Endodermal cell (in vitro differentiated cells): ENCODE data around the gene STAC. TPM values are rescaled to one million over a fixed set of nuclear protein-coding genes. Genes with fewer than 3 reads are reported as not detected.

Source experiments
- DNase-seq: peaks from one replicate; pipeline ENCODE4 v3.0.0-alpha.2; 2017
- H3K27ac ChIP-seq: 2 replicates; pipeline ENCODE4 v1.5.1; 2013; ENCODE audit warnings: mild to moderate bottlenecking, low read depth, low read length, moderate library complexity
- H3K27me3 ChIP-seq: 2 replicates; pipeline ENCODE4 v1.6.1; 2013; ENCODE audit warnings: mild to moderate bottlenecking, low read length, moderate library complexity; ENCODE audit not compliant: insufficient read depth, control insufficient read depth, poor library complexity, severe bottlenecking
- H3K36me3 ChIP-seq: 2 replicates; pipeline ENCODE4 v1.7.0; 2013; ENCODE audit warnings: mild to moderate bottlenecking, low read length, moderate library complexity; ENCODE audit not compliant: control insufficient read depth, insufficient read depth
- H3K4me1 ChIP-seq: one replicate; pipeline ENCODE4 v1.7.0; 2013; ENCODE audit warnings: low read length; ENCODE audit not compliant: control insufficient read depth, insufficient read depth
- H3K4me3 ChIP-seq: 2 replicates; pipeline ENCODE4 v1.5.1; 2013; ENCODE audit warnings: mild to moderate bottlenecking, low read length, moderate library complexity
- H3K9ac ChIP-seq: 2 replicates; pipeline ENCODE4 v1.6.1; 2013; ENCODE audit warnings: mild to moderate bottlenecking, low read length, moderate library complexity; ENCODE audit not compliant: poor library complexity, severe bottlenecking; ENCODE audit errors: extremely low read depth
- H3K9me3 ChIP-seq: 2 replicates; pipeline ENCODE4 v1.6.1; 2013; ENCODE audit warnings: mild to moderate bottlenecking, low read length, moderate library complexity; ENCODE audit not compliant: control insufficient read depth
- H3K27ac Mint-ChIP-seq: 2 replicates; pipeline ENCODE4 v1.8.0; 2020; ENCODE audit warnings: mixed read lengths
- H3K27me3 Mint-ChIP-seq: 2 replicates; pipeline ENCODE4 v1.8.0; 2021; ENCODE audit warnings: mild to moderate bottlenecking, mixed read lengths; ENCODE audit not compliant: insufficient read depth
- H3K36me3 Mint-ChIP-seq: 2 replicates; pipeline ENCODE4 v1.8.0; 2020; ENCODE audit warnings: low read depth, mixed read lengths
- H3K4me1 Mint-ChIP-seq: 2 replicates; pipeline ENCODE4 v1.8.0; 2020; ENCODE audit warnings: mixed read lengths
- H3K4me3 Mint-ChIP-seq: 2 replicates; pipeline ENCODE4 v1.8.0; 2020; ENCODE audit warnings: mild to moderate bottlenecking, moderate library complexity, mixed read lengths
- H3K9me3 Mint-ChIP-seq: 2 replicates; pipeline ENCODE4 v1.8.0; 2020; ENCODE audit warnings: mild to moderate bottlenecking, mixed read lengths
- CTCF ChIP-seq: fragments of 200-600 bp; sonication (generic); conservative IDR thresholded peaks from 2 replicates; pipeline ENCODE4 v1.5.0; 2021; ENCODE audit warnings: antibody characterized with exemption, mild to moderate bottlenecking
- WGBS, 2 experiments: methylation state at CpG; one replicate each; pipeline versions ENCODE4 v1.1.5 to v1.1.7; 2013; ENCODE audit warnings: missing lambda C conversion rate in 2 of 2, mixed read lengths in 1 of 2; ENCODE audit not compliant: insufficient coverage in 1 of 2, insufficient read length in 1 of 2; 5-methylcytosine and 5-hydroxymethylcytosine counted together
- total RNA-seq, 2 donors: library from RNA; stranded (reverse); fragmentation: NEBNext Ultra II Directional in 1 of 2; extraction: Animal tissue kit (Norgen Biotek cat#: 25700) in 1 of 2; gene quantifications; 2 replicates in 1 of 2; 3 replicates in 1 of 2; pipeline ENCODE4 v1.2.1, GENCODE V29; 2021

The STAC gene
- total RNA-seq, 2 donors from 2014 or later, result 0.80 to 1.2 TPM

- H3K4me1 Mint-ChIP-seq, result peaks cover 10% of the 10 kb centered on the region
- no peaks in the 10 kb centered on the region for H3K36me3 Mint-ChIP-seq
- Histone ChIP-seq H3K27me3 (no peaks in the 10 kb centered on the region), H3K4me3 (no peak overlapping the region), H3K36me3 (no peaks in the 10 kb centered on the region), H3K9me3 (peaks cover 3% of the 10 kb centered on the region), H3K9ac (no peak overlapping the region), H3K4me1 (no peaks in the 10 kb centered on the region), H3K27ac (no peak overlapping the region)
- WGBS, 2 experiments, result 0 to 44% methylated on average over 1 to 2 of the region's 2 CpGs
- no peaks in the 10 kb centered on the region for H3K9me3 Mint-ChIP-seq
- no peak overlapping the region for H3K4me3 Mint-ChIP-seq
- no peak for TF ChIP-seq CTCF
- DNase-seq, result peak; percentile 79
- H3K27ac Mint-ChIP-seq, result peak overlapping the region; percentile 52
- H3K27me3 Mint-ChIP-seq, result no peaks in the 10 kb centered on the region
Measured at GRCh38 chr3:36362973-36363372, 17.3 kb upstream of the STAC start.

DNA sequence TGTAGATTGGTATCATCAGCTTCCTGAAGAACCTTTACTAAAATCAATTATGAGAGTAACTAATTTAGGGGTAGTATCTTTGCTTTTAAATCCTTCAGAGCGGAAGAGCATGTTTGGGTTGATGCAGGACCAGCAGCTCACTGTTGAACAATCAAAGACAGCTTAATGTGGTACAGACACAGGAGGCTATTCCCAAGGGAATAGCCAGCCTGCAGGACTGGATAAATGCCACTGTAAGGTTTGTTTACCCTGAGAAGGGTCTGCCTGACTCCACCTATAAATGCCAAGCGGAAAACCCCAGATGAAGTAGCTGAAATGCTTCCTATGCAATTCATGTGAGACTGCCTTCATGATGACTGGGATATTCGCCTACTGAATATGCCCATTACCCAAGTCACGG, 16.0 kb upstream of the STAC start:
- H3K27me3 ChIP-seq, result no peaks in the 10 kb centered on the region
- 87 to 92% methylated on average over 4 of the region's 4 CpGs for WGBS, 2 experiments
- no peak for DNase-seq
- H3K4me3 Mint-ChIP-seq, result no peak overlapping the region
- H3K9ac ChIP-seq, result no peak overlapping the region
- H3K9me3 ChIP-seq, result peaks cover 2% of the 10 kb centered on the region
- no peak overlapping the region for H3K4me3 ChIP-seq
- no peak overlapping the region for H3K27ac Mint-ChIP-seq
- no peak for TF ChIP-seq CTCF
- H3K36me3 Mint-ChIP-seq, result no peaks in the 10 kb centered on the region
- H3K4me1 Mint-ChIP-seq, result peaks cover 10% of the 10 kb centered on the region
- H3K4me1 ChIP-seq, result no peaks in the 10 kb centered on the region
- H3K27ac ChIP-seq, result no peak overlapping the region
- H3K36me3 ChIP-seq, result no peaks in the 10 kb centered on the region
- H3K27me3 Mint-ChIP-seq, result no peaks in the 10 kb centered on the region
- no peaks in the 10 kb centered on the region for H3K9me3 Mint-ChIP-seq

GRCh38 chr3:36365829-36366228, 14.5 kb upstream of the STAC start:
- Histone ChIP-seq H3K4me3 (no peak overlapping the region), H3K4me1 (no peaks in the 10 kb centered on the region), H3K9me3 (no peaks in the 10 kb centered on the region), H3K27me3 (no peaks in the 10 kb centered on the region), H3K9ac (no peak overlapping the region), H3K27ac (no peak overlapping the region), H3K36me3 (no peaks in the 10 kb centered on the region)
- Mint-ChIP-seq H3K27ac (no peak overlapping the region), H3K27me3 (no peaks in the 10 kb centered on the region), H3K4me3 (no peak overlapping the region), H3K36me3 (no peaks in the 10 kb centered on the region), H3K4me1 (peaks cover 10% of the 10 kb centered on the region), H3K9me3 (no peaks in the 10 kb centered on the region)
- TF ChIP-seq CTCF, result no peak
- DNase-seq, result no peak
- WGBS, 2 experiments, result 85 to 87% methylated on average over 3 of the region's 3 CpGs
